Measurements from ENCODE around the gene CUL7.
"Not testable (repeated sequence)": the region's sequence is repeated elsewhere in the genome, so short reads cannot be mapped to it uniquely, and the experiment has no call there.

CUL7 gene

GRCh38 chr6:42998205-42998604 is 55.4 kb downstream of the CUL7 start:
- not testable (repeated sequence) for H3K4me3 ChIP-seq (ENCODE audit: low read length); H3K4me1 ChIP-seq (ENCODE audit: control insufficient read depth, insufficient read depth, low read length); H3K27ac ChIP-seq (ENCODE audit: low read depth, low read length); H3K9ac ChIP-seq (ENCODE audit: low read length); H3K36me3 ChIP-seq (ENCODE audit: control insufficient read depth, insufficient read depth, low read length); H3K27me3 ChIP-seq (ENCODE audit: control insufficient read depth, insufficient read depth, low read length)

DNA sequence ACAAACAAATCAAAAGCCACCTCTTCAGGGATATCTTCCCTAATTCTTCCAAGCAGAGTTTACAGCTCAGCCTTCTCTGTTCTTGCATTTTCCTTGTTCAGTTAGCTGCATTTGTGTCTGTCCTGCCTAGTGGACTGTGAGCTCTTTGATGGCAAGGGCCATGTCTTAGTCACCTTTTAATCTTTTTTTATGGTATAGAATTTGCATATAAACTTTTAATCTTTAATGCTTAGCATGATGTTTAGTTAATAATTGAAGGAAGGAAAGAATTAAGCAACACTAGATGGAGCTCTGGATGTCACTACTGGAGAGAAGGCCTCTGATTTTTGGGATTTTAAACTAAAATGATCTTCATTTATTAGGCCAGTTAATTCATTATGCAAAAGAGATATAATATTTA is 57.1 kb downstream of the CUL7 start:
- no peak overlapping the region for H3K9ac ChIP-seq (ENCODE audit: low read length)

GRCh38 chr6:42993445-42993844 is 60.2 kb downstream of the CUL7 start:
- no peaks in the 10 kb centered on the region for H3K4me1 ChIP-seq (ENCODE audit: control insufficient read depth, insufficient read depth, low read length)

More for the DNA sequence above, 57.1 kb downstream of the CUL7 start:
- Histone ChIP-seq H3K36me3 (ENCODE audit: control insufficient read depth, insufficient read depth, low read length) (peaks cover 3% of the 10 kb centered on the region), H3K27ac (ENCODE audit: low read depth, low read length) (no peak overlapping the region), H3K27me3 (ENCODE audit: control insufficient read depth, insufficient read depth, low read length) (no peaks in the 10 kb centered on the region), H3K4me1 (ENCODE audit: control insufficient read depth, insufficient read depth, low read length) (no peaks in the 10 kb centered on the region), H3K4me3 (ENCODE audit: low read length) (no peak overlapping the region)

GRCh38 chr6:42989923-42990322 is 63.7 kb downstream of the CUL7 start:
- Histone ChIP-seq H3K27me3 (ENCODE audit: control insufficient read depth, insufficient read depth, low read length) (no peaks in the 10 kb centered on the region), H3K9ac (ENCODE audit: low read length) (no peak overlapping the region), H3K36me3 (ENCODE audit: control insufficient read depth, insufficient read depth, low read length) (peaks cover 9% of the 10 kb centered on the region), H3K4me1 (ENCODE audit: control insufficient read depth, insufficient read depth, low read length) (peaks cover 3% of the 10 kb centered on the region), H3K27ac (ENCODE audit: low read depth, low read length) (no peak overlapping the region), H3K4me3 (ENCODE audit: low read length) (no peak overlapping the region)

More at GRCh38 chr6:42993445-42993844, 60.2 kb downstream of the CUL7 start:
- Histone ChIP-seq H3K36me3 (ENCODE audit: control insufficient read depth, insufficient read depth, low read length) (peaks cover 9% of the 10 kb centered on the region), H3K9ac (ENCODE audit: low read length) (no peak overlapping the region), H3K27ac (ENCODE audit: low read depth, low read length) (no peak overlapping the region), H3K27me3 (ENCODE audit: control insufficient read depth, insufficient read depth, low read length) (no peaks in the 10 kb centered on the region), H3K4me3 (ENCODE audit: low read length) (no peak overlapping the region)

DNA sequence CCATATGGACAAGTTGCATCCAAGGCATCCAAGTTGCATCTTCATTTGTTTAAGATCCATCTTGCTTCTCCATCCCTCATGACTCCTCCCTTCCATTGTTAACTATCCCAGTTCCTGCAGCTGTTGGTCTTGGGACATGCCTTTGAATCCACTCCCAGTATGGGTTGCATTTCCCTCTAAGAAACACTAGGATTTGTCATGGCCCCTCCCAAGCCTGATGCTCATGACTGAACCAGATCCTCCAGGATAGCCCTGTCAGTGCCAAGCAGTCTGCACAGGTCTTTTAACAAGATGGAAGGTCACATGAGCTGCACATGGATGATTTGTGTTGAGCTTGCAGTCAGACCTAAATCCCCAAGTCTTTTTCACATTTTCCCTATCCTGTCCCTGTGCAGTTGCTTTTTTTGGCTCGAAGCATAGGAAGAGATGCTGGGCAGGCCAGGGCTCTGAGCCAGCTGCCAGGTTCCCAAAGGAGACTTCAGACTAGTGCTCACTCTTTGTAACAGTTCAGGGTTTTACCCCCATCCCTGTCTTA is 65.1 kb downstream of the CUL7 start:
- Histone ChIP-seq H3K4me3 (ENCODE audit: low read length) (no peak overlapping the region), H3K27ac (ENCODE audit: low read depth, low read length) (no peak overlapping the region), H3K9ac (ENCODE audit: low read length) (no peak overlapping the region), H3K36me3 (ENCODE audit: control insufficient read depth, insufficient read depth, low read length) (peaks cover 9% of the 10 kb centered on the region), H3K4me1 (ENCODE audit: control insufficient read depth, insufficient read depth, low read length) (peaks cover 3% of the 10 kb centered on the region), H3K27me3 (ENCODE audit: control insufficient read depth, insufficient read depth, low read length) (no peaks in the 10 kb centered on the region)
